ENCODE measurements around the gene MRM2. TPM values are rescaled to one million over a fixed set of nuclear protein-coding genes. Genes with fewer than 3 reads are reported as not detected.

The MRM2 gene
- total RNA-seq, 1 experiment from 2014 or later, result 32.1 TPM

GRCh38 chr7:2289111-2289586, 47.1 kb upstream of the MRM2 start:
- no peak for DNase-seq (ENCODE audit: unreplicated experiment)
- no peaks in the 10 kb centered on the region for H3K27me3 Mint-ChIP-seq (ENCODE audit: insufficient read depth, unreplicated experiment)
- no peak overlapping the region for H3K27ac Mint-ChIP-seq (ENCODE audit: low read depth, unreplicated experiment)
- no peaks in the 10 kb centered on the region for H3K9me3 Mint-ChIP-seq (ENCODE audit: unreplicated experiment)
- intact Hi-C loops (cut with micrococcal nuclease), result no loop called here
- H3K36me3 Mint-ChIP-seq (ENCODE audit: insufficient read depth, unreplicated experiment), result no peaks in the 10 kb centered on the region
- no TSS peak for BruUV-seq (replicated peaks)
- CTCF ChIA-PET, result no interaction called here
- no peak overlapping the region for H3K4me3 Mint-ChIP-seq (ENCODE audit: unreplicated experiment)
- TF ChIP-seq CTCF (IDR thresholded peaks at IDR 0.05; ENCODE audit: unreplicated experiment), result no peak
- no peaks in the 10 kb centered on the region for H3K4me1 Mint-ChIP-seq (ENCODE audit: insufficient read depth, unreplicated experiment)
- POLR2A ChIA-PET, result interaction anchor here (1.1 kb wide), 1 partner anchor 11 kb away, joined by 3 read pairs; no protein-coding TSS in a partner anchor

- DNase-seq (ENCODE audit: unreplicated experiment), result no peak
- Mint-ChIP-seq H3K36me3 (ENCODE audit: insufficient read depth, unreplicated experiment) (no peaks in the 10 kb centered on the region), H3K27me3 (ENCODE audit: insufficient read depth, unreplicated experiment) (no peaks in the 10 kb centered on the region), H3K4me3 (ENCODE audit: unreplicated experiment) (no peak overlapping the region), H3K9me3 (ENCODE audit: unreplicated experiment) (no peaks in the 10 kb centered on the region), H3K27ac (ENCODE audit: low read depth, unreplicated experiment) (no peak overlapping the region), H3K4me1 (ENCODE audit: insufficient read depth, unreplicated experiment) (no peaks in the 10 kb centered on the region)
- intact Hi-C loops (cut with micrococcal nuclease), result no loop called here
- no peak for TF ChIP-seq CTCF (IDR thresholded peaks at IDR 0.05; ENCODE audit: unreplicated experiment)
- no TSS peak for BruUV-seq (replicated peaks)
- POLR2A ChIA-PET, result interaction anchor here (1.1 kb wide), 1 partner anchor 12 kb away, joined by 3 read pairs; no protein-coding TSS in a partner anchor
- CTCF ChIA-PET, result no interaction called here
These were observed 46.5 kb upstream of the MRM2 start for GRCh38 chr7:2288503-2288902.

GRCh38 chr7:2287745-2288144, 45.7 kb upstream of the MRM2 start:
- no peak for DNase-seq (ENCODE audit: unreplicated experiment)
- Mint-ChIP-seq H3K36me3 (ENCODE audit: insufficient read depth, unreplicated experiment) (peaks cover under 1% of the 10 kb centered on the region), H3K27ac (ENCODE audit: low read depth, unreplicated experiment) (no peak overlapping the region), H3K4me3 (ENCODE audit: unreplicated experiment) (no peak overlapping the region), H3K27me3 (ENCODE audit: insufficient read depth, unreplicated experiment) (no peaks in the 10 kb centered on the region), H3K4me1 (ENCODE audit: insufficient read depth, unreplicated experiment) (no peaks in the 10 kb centered on the region), H3K9me3 (ENCODE audit: unreplicated experiment) (no peaks in the 10 kb centered on the region)
- intact Hi-C loops (cut with micrococcal nuclease), result no loop called here
- no TSS peak for BruUV-seq (replicated peaks)
- ChIA-PET POLR2A (no interaction called here), CTCF (no interaction called here)
- no peak for TF ChIP-seq CTCF (IDR thresholded peaks at IDR 0.05; ENCODE audit: unreplicated experiment)

- Mint-ChIP-seq H3K4me1 (ENCODE audit: insufficient read depth, unreplicated experiment) (no peaks in the 10 kb centered on the region), H3K4me3 (ENCODE audit: unreplicated experiment) (no peak overlapping the region), H3K9me3 (ENCODE audit: unreplicated experiment) (no peaks in the 10 kb centered on the region), H3K36me3 (ENCODE audit: insufficient read depth, unreplicated experiment) (peaks cover 5% of the 10 kb centered on the region), H3K27me3 (ENCODE audit: insufficient read depth, unreplicated experiment) (no peaks in the 10 kb centered on the region), H3K27ac (ENCODE audit: low read depth, unreplicated experiment) (no peak overlapping the region)
- no TSS peak for BruUV-seq (replicated peaks)
- CTCF ChIA-PET, result no interaction called here
- DNase-seq (ENCODE audit: unreplicated experiment), result no peak
- POLR2A ChIA-PET, result no interaction called here
- intact Hi-C loops (cut with micrococcal nuclease), result no loop called here
- no peak for TF ChIP-seq CTCF (IDR thresholded peaks at IDR 0.05; ENCODE audit: unreplicated experiment)
These were observed 41.1 kb upstream of the MRM2 start for GRCh38 chr7:2283074-2283473.

Data from MCF 10A (cell line).